HepG2 (cell line): Measurements from ENCODE around the gene DEUP1. TPM values are rescaled to one million over a fixed set of nuclear protein-coding genes. Genes with fewer than 3 reads are reported as not detected.

Source experiments
- ATAC-seq: fragments of 200-7000 bp; cut with Tn5 transposase; 3 replicates; pipeline ENCODE4 v1.9.1; 2020; ENCODE audit warnings: mild to moderate bottlenecking, moderate library complexity
- BruUV-seq: library from RNA; stranded (reverse); fragments of 400-500 nt; replicated peaks from 2 replicates; lab custom pipeline; 2021; lab: Mats Ljungman, UMichigan
- CTCF ChIA-PET: fragments of 300-600 bp; formaldehyde crosslinking; extraction: SDS; loops from one replicate; lab custom pipeline; 2021; ENCODE audit warnings: low total read pairs, inconsistent platforms, low intra/inter-chr PET ratio; lab: Yijun Ruan, JAX
- POLR2A ChIA-PET: fragments of 350-600 bp; sonication (Branson Sonifier 250); formaldehyde crosslinking; loops from one replicate; lab custom pipeline; 2020; ENCODE audit warnings: antibody characterized with exemption, inconsistent platforms; lab: Yijun Ruan, JAX
- DNase-seq: peaks from one replicate; pipeline ENCODE4 v3.0.0-alpha.2; 2015; ENCODE audit warnings: low spot score
- FAIRE-seq: peaks from 3 replicates; lab custom pipeline; 2011; peaks lifted over from hg19 to GRCh38; lab: Jason Lieb, UNC
- H2AFZ ChIP-seq: one replicate; pipeline ENCODE4 v1.6.1; 2011; ENCODE audit warnings: low read length, inconsistent platforms
- H3K27ac ChIP-seq: fragments of 300-600 bp; 3 replicates; pipeline ENCODE4 v1.8.0; 2011; ENCODE audit warnings: mixed run types, mild to moderate bottlenecking, mixed read lengths, low read length, inconsistent platforms; ENCODE audit not compliant: insufficient read depth; ENCODE audit errors: extremely low read length
- H3K27me3 ChIP-seq, 2 experiments: fragments of 200-600 bp in 1 of 2; 2 replicates in 1 of 2; 3 replicates in 1 of 2; pipeline versions ENCODE4 v1.6.0 to v1.8.0; 2011; ENCODE audit warnings: low read length in 2 of 2, mild to moderate bottlenecking in 2 of 2, moderate library complexity in 2 of 2, inconsistent platforms in 1 of 2; ENCODE audit not compliant: insufficient read depth in 2 of 2, control insufficient read depth in 1 of 2
- H3K36me3 ChIP-seq, 2 experiments: fragments of 200-600 bp in 1 of 2; replicated peaks in 1 of 2; 2 replicates in 1 of 2; 3 replicates in 1 of 2; pipeline versions ENCODE4 v1.5.1 to v1.8.0; 2011; ENCODE audit warnings: low read length in 2 of 2, inconsistent platforms in 1 of 2; ENCODE audit not compliant: insufficient read depth in 2 of 2, control insufficient read depth in 1 of 2
- H3K4me1 ChIP-seq: 2 replicates; pipeline ENCODE4 v1.5.1; 2012; ENCODE audit warnings: low read length, inconsistent platforms; ENCODE audit not compliant: insufficient read depth
- H3K4me2 ChIP-seq: 2 replicates; pipeline ENCODE4 v1.6.0; 2011; ENCODE audit warnings: low read depth, low read length, inconsistent platforms
- H3K4me3 ChIP-seq, 3 experiments: fragments of 200-600 bp in 1 of 3; sonication (generic), shearing (Covaris generic) in 1 of 3; replicated peaks in 1 of 3; 2 replicates each; pipeline ENCODE4 v1.5.1; 2011 to 2016; ENCODE audit warnings: low read length in 3 of 3, inconsistent platforms in 2 of 3, low read depth in 2 of 3, mild to moderate bottlenecking in 2 of 3, control low read depth in 1 of 3, mixed read lengths in 1 of 3; ENCODE audit not compliant: insufficient read depth in 1 of 3
- H3K79me2 ChIP-seq: one replicate; pipeline ENCODE4 v1.6.1; 2011; ENCODE audit warnings: low read length, inconsistent platforms; ENCODE audit not compliant: insufficient read depth
- H3K9ac ChIP-seq: 2 replicates; pipeline ENCODE4 v1.6.0; 2011; ENCODE audit warnings: mild to moderate bottlenecking, low read depth, low read length, inconsistent platforms; ENCODE audit not compliant: insufficient read depth
- H3K9me3 ChIP-seq: 2 replicates; pipeline ENCODE4 v1.5.1; 2012; ENCODE audit warnings: mild to moderate bottlenecking, low read length
- H4K20me1 ChIP-seq: 2 replicates; pipeline ENCODE4 v1.6.0; 2011; ENCODE audit warnings: inconsistent platforms, mild to moderate bottlenecking, low read length, moderate library complexity; ENCODE audit not compliant: insufficient read depth
- AGO1 ChIP-seq: fragments of 200-400 bp; formaldehyde crosslinking; IDR thresholded peaks from 2 replicates; pipeline ENCODE4 v1.6.1; 2017; ENCODE audit warnings: mild to moderate bottlenecking, low read depth, low read length, moderate library complexity; ENCODE audit not compliant: poor library complexity, severe bottlenecking
- ATF7 ChIP-seq, 2 experiments: fragments of 450-650 bp in 1 of 2; sonication (generic) in 1 of 2; formaldehyde crosslinking in 1 of 2; IDR thresholded peaks; 2 replicates each; pipeline versions ENCODE4 v1.4.0 to v1.6.1; 2016 to 2020; ENCODE audit warnings: antibody characterized with exemption in 1 of 2, mild to moderate bottlenecking in 1 of 2, missing genetic modification reagents in 1 of 2
- CREM ChIP-seq, 2 experiments: sonication (generic) in 1 of 2; formaldehyde crosslinking in 1 of 2; IDR thresholded peaks; 2 replicates each; pipeline versions ENCODE4 v1.4.0 to v1.6.1; 2016 to 2020; ENCODE audit warnings: antibody characterized with exemption in 1 of 2, mild to moderate bottlenecking in 1 of 2, missing genetic modification reagents in 1 of 2
- IKZF1 ChIP-seq: fragments of 450-650 bp; IDR thresholded peaks from 2 replicates; pipeline ENCODE4 v1.7.1; 2016
- MAFG ChIP-seq: sonication (generic); formaldehyde crosslinking; IDR thresholded peaks from 2 replicates; pipeline ENCODE4 v1.5.1; 2020; ENCODE audit warnings: mild to moderate bottlenecking, missing genetic modification reagents
- NFIB ChIP-seq: sonication (generic); formaldehyde crosslinking; IDR thresholded peaks from 2 replicates; pipeline ENCODE4 v1.9.0; 2021; ENCODE audit warnings: missing genetic modification reagents, mild to moderate bottlenecking, borderline replicate concordance
- SNAI1 ChIP-seq: sonication (generic); formaldehyde crosslinking; IDR thresholded peaks from 2 replicates; pipeline ENCODE4 v1.5.0; 2020; ENCODE audit warnings: mild to moderate bottlenecking, missing genetic modification reagents, borderline replicate concordance
- SOX6 ChIP-seq, 2 experiments: fragments of 450-650 bp in 1 of 2; sonication (generic) in 1 of 2; formaldehyde crosslinking in 1 of 2; IDR thresholded peaks; 2 replicates each; pipeline versions ENCODE4 v1.4.0 to v1.6.1; 2017 to 2020; ENCODE audit warnings: antibody characterized with exemption in 1 of 2, mild to moderate bottlenecking in 1 of 2, missing genetic modification reagents in 1 of 2
- ZFP36L2 ChIP-seq: sonication (generic); formaldehyde crosslinking; IDR thresholded peaks from 2 replicates; pipeline ENCODE4 v1.4.0; 2020; ENCODE audit warnings: missing genetic modification reagents
- ZNF451 ChIP-seq: sonication (generic); formaldehyde crosslinking; IDR thresholded peaks from 2 replicates; pipeline ENCODE4 v1.5.0; 2020; ENCODE audit warnings: mild to moderate bottlenecking, missing genetic modification reagents
- ZNF598 ChIP-seq: sonication (generic); formaldehyde crosslinking; IDR thresholded peaks from 2 replicates; pipeline ENCODE4 v1.5.1; 2020; ENCODE audit warnings: mild to moderate bottlenecking, missing genetic modification reagents, borderline replicate concordance
- WGBS: methylation state at CpG from one replicate; pipeline ENCODE4 v1.1.6; 2017; ENCODE audit warnings: low lambda C conversion rate; 5-methylcytosine and 5-hydroxymethylcytosine counted together
- in situ Hi-C: cut with HindIII; loops from 2 replicates; pipeline ENCODE4 v1.10.0; 2017; ENCODE audit warnings: low pct_unique_long_range_greater_than_20kb; ENCODE audit not compliant: extremely low pct_ligation_motif_present
- intact Hi-C: fragments of 100-400 bp; cut with micrococcal nuclease; formaldehyde crosslinking; loops from one replicate; pipeline ENCODE4 v1.10.0; 2022; ENCODE audit not compliant: unreplicated experiment
- polyA plus RNA-seq, 8 experiments: library from polyadenylated mRNA; depleted of rRNA in 3 of 8; stranded (reverse) in 7 of 8; unstranded in 1 of 8; fragments of >200 nt; fragmentation: Illumina TruSeq in 4 of 8; extraction: Trizol in 4 of 8; gene quantifications; 2 replicates each; pipeline versions ENCODE4 v1.2.1 to v1.2.3, GENCODE V29; 2011 to 2016; ENCODE audit warnings: low read depth in 4 of 8, missing spikeins in 1 of 8, mixed read lengths in 1 of 8; ENCODE audit not compliant: insufficient read depth in 1 of 8
- total RNA-seq, 5 experiments: library from RNA; depleted of rRNA; stranded (reverse); fragments of >200 nt; fragmentation: Illumina TruSeq; extraction: Trizol; gene quantifications; 2 replicates each; pipeline ENCODE4 v1.2.3, GENCODE V29; 2016; ENCODE audit warnings: low read depth in 1 of 5
- TF ChIP-seq, protein P1 (sequence below): sonication (generic); formaldehyde crosslinking; IDR thresholded peaks from 2 replicates; pipeline ENCODE4 v1.4.0; 2020; ENCODE audit warnings: missing genetic modification reagents
- TF ChIP-seq, protein P2 (sequence below): sonication (generic); formaldehyde crosslinking; IDR thresholded peaks from 2 replicates; pipeline ENCODE4 v1.8.1; 2023; ENCODE audit warnings: mild to moderate bottlenecking, missing genetic modification reagents, borderline replicate concordance
- TF ChIP-seq, protein P3 (sequence below): sonication (generic); formaldehyde crosslinking; IDR thresholded peaks from 2 replicates; pipeline ENCODE4 v1.5.0; 2020; ENCODE audit warnings: mild to moderate bottlenecking, missing genetic modification reagents, moderate library complexity
- TF ChIP-seq, protein P4 (sequence below): sonication (generic); formaldehyde crosslinking; conservative IDR thresholded peaks from 2 replicates; pipeline ENCODE4 v1.8.0; 2022; ENCODE audit warnings: missing genetic modification reagents

DEUP1 gene
- total and polyA plus RNA-seq, 2 of the 13 experiments (the other 11 are each of a cell fraction or from before 2014, with no cell fraction given) = not detected

DNA sequence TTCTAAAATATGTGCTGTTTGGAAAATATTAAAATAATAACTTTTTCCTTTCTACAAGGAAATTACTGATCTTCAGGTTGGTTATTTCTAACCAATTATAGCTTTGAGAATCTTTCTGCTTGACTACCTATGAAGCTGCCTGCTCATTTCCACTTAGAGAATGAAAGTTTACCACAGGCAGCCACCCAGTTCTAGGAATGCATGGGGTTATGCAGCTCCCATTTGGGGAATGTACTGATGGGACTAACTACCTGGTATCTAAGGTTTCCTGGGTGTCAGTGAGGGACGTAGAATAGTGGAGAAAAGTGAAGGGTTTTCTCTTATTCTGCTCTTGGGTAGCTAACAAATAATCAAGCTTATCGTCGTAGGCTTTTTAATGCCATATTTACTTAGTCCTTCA lies 73.4 kb downstream of the DEUP1 start (continued):
- no peak for TF ChIP-seq SNAI1
- TF ChIP-seq, all 625 proteins: peak for 0

DNA sequence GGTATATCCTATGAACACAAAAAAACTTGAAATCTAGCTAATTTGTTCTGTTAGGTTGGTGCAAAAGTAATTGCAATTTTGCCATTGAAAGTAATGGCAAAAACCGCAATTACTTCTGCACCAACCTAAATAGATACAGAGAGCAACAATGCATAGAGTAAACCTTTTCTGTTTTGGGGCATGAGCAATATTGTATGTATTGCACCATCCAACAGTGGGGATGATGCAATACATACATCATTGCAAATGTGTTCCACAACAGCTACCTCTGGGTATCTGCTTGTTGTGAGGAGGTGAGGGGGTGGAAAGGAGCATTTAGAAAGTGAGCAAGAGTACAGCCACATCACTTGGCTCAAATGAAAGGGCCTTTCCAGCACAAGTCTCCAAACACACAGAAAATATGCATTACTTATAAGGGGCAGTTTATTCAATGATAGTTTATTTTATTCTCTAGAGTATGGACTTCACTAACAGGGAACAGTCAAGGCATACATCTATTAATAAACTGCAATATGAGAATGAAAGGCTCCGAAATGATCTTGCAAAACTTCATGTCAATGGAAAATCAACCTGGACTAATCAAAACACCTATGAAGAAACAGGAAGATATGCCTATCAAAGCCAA lies 77.3 kb downstream of the DEUP1 start:
- Histone ChIP-seq H3K9me3 (no peaks in the 10 kb centered on the region), H3K36me3 (no peaks in the 10 kb centered on the region), H3K4me3 (no peak overlapping the region), H3K4me2 (no peak overlapping the region), H3K4me1 (no peaks in the 10 kb centered on the region), H2AFZ (no peak overlapping the region), H3K27ac (no peak overlapping the region), H3K9ac (no peak overlapping the region), H3K27me3 (no peaks in the 10 kb centered on the region), H4K20me1 (no peaks in the 10 kb centered on the region), H3K79me2 (no peaks in the 10 kb centered on the region)
- in situ Hi-C loops = no loop called here
- DNase-seq (no peak), FAIRE-seq (no peak), ATAC-seq (no peak)
- CTCF ChIA-PET = no interaction called here
- 43% methylated on average over 2 of the region's 2 CpGs for WGBS
- BruUV-seq = no TSS peak
- POLR2A ChIA-PET = no interaction called here
- intact Hi-C loops = no loop called here
- TF ChIP-seq MAFG (CRISPR knock-in tag) = no peak
- TF ChIP-seq, protein P1, sequence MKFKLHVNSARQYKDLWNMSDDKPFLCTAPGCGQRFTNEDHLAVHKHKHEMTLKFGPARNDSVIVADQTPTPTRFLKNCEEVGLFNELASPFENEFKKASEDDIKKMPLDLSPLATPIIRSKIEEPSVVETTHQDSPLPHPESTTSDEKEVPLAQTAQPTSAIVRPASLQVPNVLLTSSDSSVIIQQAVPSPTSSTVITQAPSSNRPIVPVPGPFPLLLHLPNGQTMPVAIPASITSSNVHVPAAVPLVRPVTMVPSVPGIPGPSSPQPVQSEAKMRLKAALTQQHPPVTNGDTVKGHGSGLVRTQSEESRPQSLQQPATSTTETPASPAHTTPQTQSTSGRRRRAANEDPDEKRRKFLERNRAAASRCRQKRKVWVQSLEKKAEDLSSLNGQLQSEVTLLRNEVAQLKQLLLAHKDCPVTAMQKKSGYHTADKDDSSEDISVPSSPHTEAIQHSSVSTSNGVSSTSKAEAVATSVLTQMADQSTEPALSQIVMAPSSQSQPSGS = no peak
- no peak for TF ChIP-seq SOX6 (IDR thresholded peaks at IDR 0.05)
- TF ChIP-seq SOX6 (CRISPR knock-in tag; IDR thresholded peaks at IDR 0.05) = no peak
- TF ChIP-seq, protein P2, sequence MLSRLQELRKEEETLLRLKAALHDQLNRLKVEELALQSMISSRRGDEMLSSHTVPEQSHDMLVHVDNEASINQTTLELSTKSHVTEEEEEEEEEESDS (CRISPR knock-in tag) = no peak
- no peak for TF ChIP-seq ZNF451 (CRISPR knock-in tag)
- TF ChIP-seq ZFP36L2 (CRISPR knock-in tag) = no peak
- TF ChIP-seq, protein P3, sequence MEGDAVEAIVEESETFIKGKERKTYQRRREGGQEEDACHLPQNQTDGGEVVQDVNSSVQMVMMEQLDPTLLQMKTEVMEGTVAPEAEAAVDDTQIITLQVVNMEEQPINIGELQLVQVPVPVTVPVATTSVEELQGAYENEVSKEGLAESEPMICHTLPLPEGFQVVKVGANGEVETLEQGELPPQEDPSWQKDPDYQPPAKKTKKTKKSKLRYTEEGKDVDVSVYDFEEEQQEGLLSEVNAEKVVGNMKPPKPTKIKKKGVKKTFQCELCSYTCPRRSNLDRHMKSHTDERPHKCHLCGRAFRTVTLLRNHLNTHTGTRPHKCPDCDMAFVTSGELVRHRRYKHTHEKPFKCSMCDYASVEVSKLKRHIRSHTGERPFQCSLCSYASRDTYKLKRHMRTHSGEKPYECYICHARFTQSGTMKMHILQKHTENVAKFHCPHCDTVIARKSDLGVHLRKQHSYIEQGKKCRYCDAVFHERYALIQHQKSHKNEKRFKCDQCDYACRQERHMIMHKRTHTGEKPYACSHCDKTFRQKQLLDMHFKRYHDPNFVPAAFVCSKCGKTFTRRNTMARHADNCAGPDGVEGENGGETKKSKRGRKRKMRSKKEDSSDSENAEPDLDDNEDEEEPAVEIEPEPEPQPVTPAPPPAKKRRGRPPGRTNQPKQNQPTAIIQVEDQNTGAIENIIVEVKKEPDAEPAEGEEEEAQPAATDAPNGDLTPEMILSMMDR (CRISPR knock-in tag) = no peak
- no peak for TF ChIP-seq ZNF598 (CRISPR knock-in tag)
- no peak for TF ChIP-seq CREM (IDR thresholded peaks at IDR 0.05)
- TF ChIP-seq CREM (CRISPR knock-in tag; IDR thresholded peaks at IDR 0.05) = no peak
- no peak for TF ChIP-seq AGO1
- no peak for TF ChIP-seq NFIB (CRISPR knock-in tag)
- no peak for TF ChIP-seq IKZF1
- peak; percentile 70 for TF ChIP-seq ATF7 (IDR thresholded peaks at IDR 0.05)
- no peak for TF ChIP-seq ATF7 (CRISPR knock-in tag; IDR thresholded peaks at IDR 0.05)
- TF ChIP-seq, protein P4, sequence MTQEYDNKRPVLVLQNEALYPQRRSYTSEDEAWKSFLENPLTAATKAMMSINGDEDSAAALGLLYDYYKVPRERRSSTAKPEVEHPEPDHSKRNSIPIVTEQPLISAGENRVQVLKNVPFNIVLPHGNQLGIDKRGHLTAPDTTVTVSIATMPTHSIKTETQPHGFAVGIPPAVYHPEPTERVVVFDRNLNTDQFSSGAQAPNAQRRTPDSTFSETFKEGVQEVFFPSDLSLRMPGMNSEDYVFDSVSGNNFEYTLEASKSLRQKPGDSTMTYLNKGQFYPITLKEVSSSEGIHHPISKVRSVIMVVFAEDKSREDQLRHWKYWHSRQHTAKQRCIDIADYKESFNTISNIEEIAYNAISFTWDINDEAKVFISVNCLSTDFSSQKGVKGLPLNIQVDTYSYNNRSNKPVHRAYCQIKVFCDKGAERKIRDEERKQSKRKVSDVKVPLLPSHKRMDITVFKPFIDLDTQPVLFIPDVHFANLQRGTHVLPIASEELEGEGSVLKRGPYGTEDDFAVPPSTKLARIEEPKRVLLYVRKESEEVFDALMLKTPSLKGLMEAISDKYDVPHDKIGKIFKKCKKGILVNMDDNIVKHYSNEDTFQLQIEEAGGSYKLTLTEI (CRISPR knock-in tag) = no peak
